GM04504 (cell line): ENCODE data around the gene TTLL8.
"Not testable (repeated sequence)": the region's sequence is repeated elsewhere in the genome, so short reads cannot be mapped to it uniquely, and the experiment has no call there.

Experiments used
- DNase-seq: peaks from one replicate; pipeline ENCODE4 v3.0.0-alpha.2; 2012; ENCODE audit warnings: low read depth

The TTLL8 gene

DNA sequence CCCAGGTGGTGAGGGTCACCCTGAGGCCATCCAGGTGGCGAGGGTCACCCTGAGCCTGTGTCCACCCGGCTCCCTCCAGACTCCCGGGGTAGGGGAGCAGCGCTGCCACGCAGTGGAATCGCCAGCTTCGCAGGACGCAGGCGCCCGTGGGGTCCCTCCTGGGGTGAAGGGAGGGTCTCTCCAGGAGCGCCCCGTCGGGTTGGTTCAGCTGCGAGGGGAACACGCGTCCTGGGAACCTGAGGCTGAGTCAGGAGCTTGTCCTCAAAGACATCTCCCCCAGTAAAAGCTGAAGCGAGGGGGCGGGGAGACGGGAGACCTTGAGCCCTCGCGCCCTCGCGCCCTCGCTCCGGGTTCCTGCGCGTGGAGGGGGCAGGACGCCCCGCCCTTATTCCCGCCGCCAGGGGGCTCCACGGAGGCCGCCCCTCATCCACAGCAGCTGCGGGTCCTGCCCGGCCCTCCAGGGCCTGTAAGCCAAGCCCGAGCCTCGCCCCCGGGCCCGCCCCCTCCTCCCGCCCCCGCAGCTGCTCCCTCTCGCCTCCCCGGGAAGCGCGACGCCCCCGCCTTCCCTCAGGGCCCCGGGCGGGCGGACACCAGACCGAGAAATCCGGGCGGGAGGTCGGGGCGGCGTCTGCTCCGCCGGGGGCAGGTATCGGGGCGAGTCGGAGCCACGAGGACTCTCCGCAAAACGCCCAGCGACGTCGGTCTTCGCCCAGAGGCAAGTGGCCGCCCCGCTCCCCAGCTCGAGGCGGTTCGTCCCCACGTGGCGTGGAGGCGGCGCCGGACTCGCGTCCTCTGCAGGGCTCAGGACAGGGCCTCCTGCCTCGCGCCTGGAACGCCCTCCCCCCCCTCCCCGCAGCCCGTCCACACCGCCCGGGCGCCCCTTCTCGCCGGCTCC lies 74.7 kb downstream of the TTLL8 start:
- no peak for DNase-seq

DNA sequence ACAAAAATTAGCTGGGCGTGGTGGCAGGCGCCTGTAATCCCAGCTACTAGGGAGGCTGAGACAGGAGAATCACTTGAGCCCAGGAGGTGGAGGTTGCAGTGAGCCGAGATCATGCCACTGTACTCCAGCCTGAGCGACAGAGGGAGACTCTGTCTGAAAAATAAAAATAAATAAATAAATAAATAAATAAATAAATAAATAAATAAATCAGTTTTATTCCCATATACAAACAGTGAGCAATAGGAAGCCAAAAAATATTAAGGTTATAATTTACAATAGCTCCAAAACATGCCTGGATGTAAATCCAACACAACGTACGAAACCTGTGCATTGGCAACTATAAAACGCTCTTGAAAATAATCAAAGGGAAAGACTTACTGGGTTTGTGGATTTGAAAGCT lies 76.3 kb downstream of the TTLL8 start:
- DNase-seq: not testable (repeated sequence)

DNA sequence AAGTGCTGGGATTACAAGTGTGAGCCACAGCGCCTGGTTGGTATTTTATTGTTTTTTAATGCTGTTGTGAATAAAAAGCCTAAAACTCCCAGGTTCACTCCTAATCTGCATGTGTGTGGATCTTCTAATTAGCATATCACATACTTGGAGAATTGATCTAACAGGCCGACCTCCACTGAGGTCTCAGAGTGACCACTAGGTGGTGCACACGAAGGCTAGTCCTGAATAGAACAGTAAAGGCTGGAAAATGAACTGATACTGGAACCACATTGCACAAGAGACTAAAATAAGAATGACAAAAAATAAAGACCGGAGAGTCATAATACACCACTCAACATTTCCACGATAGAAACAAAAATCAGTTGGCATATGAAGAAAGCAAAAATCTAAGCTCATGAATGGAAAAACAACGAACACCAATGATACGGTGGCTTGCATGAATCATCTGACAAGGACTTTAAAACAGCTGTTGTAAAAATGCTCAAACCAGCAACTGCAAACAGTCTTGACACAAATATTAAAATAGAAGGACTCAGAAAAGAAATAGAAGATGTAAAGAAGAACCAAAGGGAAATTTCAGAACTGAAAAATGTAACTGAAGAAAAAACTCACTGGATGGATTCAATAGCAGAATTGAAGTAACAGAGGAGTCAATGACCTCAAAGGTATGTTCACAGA lies 78.4 kb downstream of the TTLL8 start:
- no peak for DNase-seq

DNA sequence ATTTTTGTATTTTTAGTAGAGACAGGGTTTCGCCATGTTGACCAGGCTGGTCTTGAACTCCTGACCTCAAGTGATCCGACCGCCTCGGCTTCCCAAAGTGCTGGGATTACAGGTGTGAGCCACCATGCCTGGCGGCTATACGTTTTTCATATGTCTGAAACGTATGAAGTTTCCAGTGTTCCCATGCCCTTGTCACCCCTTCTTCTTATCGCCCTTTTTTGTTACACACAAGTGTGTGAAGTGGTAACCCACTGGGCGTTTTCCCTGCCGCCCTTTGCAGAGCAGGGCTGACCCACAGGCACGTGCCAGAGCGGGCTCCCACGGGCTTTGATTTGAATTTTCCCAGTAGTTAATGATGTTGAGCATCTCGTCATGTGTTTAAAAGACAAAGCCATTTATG lies 80.5 kb downstream of the TTLL8 start:
- DNase-seq: no peak

DNA sequence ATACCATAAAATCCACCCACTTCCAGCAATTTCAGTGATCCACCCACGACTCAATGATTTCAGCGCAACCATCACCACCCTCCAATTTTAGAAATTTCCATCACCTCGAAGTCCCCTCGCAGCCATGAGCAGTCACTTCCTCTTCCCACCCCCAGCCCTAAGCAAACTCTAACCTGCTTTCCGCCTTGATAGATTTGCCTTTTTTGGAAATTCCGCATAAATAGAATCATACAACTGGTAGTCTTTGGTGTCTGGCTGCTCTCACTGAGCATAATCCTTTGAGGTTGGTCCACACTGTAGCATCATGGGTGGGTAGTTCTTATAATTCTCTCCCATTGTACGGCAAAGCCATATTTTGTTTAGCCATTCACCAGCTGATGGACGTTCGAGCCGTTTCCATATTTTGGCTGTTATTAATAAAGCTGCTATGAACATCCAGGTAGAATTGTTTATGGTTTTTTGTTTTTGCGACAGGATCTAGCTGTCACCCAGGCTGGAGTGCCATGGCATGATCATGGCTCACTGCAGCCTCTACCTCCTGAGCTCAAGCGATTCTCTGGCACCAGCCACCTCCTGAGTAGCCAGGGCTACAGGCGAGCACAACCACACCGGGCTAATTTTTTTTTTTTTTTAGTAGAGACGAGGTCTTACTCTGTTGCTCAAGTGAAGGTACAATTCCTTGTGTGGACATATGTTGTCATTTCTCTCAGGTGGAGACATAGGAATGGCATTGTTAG lies 81.5 kb downstream of the TTLL8 start:
- no peak for DNase-seq

DNA sequence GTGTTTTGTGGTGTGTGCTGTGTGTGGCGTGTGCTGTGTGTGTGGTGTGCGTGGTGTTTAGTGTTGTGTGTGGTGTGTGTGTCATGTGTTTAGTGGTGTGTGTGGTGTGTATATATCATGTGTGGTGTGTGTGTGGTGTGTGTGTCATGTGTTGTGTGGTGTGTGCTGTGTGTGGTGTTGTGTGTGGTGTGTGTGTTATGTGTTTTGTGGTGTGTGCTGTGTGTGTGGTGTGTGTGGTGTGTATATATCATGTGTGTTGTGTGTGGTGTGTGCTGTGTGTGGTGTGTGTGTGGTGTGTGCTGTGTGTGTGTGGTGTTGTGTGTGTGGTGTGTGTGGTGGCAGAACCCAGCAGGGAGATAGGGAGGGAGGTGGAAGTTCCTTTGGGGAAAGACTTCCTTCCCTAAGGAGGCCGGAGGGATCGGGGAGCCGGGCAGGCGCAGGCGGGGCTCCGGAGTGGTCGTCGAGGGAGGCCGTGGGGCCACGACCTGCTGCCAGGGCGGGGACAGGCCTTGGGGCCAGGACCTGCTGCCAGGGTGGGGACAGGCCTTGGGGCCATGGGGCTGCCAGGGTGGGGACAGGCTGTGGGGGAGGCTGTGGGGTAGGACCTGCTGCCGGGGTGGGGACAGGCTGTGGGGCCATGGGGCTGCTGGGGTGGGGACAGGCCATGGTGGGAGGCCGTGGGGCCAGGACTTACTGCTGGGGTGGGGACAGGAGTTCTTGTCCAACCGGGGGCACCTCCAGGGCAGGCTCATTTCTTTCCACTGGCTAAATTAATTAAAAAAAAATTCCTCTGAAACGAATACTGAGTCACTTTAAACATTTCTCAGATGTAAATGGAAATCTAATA lies 82.3 kb downstream of the TTLL8 start:
- DNase-seq: no peak

DNA sequence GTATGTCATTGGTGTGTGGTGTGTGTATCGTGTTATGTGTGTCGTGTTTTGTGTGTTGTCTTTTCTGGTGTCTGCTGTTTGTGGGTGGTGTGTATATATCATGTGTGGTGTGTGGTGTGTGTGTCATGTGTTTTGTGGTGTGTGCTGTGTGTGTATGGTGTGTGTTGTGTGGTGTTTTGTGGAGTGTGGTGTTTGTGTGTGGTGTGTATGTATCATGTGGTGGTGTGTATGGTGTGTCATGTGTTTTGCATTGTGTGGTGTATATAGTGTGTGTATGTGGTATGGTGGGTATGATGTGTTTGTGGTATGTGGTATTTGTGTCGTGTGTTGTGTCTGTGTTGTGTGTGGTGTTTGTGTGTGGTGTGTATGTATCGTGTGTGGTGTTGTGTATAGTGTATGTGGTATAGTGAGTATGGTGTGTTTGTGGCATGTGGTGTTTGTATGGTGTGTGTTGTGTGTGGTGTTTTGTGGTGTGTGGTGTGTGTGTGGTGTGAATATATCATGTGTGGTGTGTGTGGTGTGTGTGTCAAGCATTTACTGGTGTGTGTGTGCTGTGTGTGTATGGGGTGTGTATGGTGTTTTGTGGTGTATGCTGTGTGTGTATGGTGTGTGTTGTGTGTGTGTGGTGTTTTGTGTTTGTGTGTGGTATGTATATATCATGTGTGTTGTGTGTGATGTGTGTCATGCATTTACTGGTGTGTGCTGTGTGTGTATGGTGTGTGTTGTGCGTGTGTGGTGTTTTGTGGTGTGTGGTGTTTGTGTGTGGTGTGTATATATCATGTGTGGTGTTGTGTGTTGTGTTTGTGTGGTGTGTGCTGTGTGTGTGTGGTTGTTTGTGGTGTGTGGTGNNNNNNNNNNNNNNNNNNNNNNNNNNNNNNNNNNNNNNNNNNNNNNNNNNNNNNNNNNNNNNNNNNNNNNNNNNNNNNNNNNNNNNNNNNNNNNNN lies 84.8 kb downstream of the TTLL8 start:
- DNase-seq: no peak

DNA sequence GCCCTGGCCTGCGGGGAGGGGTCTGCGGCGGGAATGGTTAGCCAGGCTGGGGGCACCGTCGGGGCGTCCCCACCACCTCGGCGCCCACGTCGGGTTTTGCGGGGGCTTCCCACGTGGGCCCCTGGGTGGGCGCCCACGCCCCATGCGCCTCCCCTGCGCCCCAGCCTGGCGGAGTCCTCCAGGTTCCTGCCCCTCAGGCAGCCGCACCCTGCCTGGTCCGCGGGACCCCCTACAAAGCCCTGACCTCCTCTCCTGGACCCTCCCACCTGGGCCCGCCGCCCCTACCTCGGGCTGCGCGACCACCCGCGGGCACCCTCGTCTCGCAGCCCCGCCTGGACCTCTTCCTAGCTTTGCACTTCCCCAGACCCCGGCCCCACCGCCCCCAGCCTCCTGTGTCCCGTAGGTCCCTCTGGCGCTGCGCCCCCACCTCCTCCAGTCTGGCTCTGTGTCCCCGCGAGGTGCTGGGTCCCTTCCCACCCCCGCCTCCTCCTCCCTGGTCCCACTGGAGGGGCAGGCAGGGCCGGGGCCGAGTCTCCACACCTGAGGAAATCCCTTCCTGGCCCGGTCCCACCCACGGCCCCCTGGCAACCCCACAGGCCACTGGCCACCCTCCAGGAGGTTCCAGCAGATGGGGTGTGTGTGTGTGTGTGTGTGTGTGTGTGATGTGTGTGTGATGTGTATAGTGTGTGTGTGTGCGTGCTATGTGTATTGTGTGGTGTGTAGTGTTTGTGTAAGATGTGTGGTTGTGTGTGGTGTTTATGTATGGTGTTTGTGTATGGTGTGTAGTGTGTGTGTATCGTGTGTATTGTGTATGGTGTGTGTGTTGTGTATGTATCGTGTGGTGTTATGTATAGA lies 85.7 kb downstream of the TTLL8 start:
- DNase-seq: no peak

DNA sequence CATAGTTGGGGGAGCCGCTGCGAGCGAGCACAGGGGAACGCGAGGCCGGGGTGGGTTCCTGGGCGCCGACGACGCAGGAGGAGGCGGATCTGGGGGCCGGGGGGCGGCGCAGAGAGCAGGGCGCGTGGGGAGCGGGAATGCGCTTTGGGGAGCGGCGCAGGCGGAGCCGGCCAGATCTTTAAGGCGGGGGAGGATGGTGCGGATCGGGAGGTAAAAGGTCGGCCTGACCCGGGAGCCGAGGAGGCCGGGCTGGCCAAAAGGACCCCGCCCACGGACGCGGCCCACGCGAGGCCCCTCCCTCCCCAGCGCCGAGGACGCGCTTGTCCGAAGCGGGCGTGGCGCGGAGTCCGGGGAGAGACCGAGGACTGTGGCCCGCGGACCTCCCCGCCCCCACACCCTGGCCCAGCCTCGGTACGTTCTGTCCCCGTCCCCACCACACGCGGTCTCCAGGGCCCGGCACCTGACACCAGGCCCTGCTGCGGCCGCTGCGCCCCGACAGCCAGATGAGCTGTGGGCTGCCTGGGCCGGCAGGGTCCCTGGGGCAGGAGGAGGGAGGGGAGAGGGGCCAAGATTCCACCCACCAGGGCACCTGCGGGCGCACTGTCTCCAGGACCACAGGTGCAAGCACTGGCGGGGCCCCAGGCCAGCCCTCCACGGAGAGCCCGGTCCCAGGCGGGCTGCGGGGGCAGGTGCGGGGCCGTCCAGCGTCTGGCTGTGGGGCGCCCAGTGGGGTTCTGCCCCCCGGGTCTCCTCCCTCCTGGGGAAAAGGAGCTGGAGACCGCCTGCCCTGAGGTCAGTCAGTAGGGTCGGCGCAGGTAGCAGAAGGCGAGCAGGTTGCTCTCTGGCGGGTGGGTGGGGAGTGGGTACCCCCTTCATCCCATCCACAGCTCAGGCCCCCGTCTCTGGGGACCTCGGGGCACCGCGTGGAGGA lies 86.6 kb downstream of the TTLL8 start:
- no peak for DNase-seq

DNA sequence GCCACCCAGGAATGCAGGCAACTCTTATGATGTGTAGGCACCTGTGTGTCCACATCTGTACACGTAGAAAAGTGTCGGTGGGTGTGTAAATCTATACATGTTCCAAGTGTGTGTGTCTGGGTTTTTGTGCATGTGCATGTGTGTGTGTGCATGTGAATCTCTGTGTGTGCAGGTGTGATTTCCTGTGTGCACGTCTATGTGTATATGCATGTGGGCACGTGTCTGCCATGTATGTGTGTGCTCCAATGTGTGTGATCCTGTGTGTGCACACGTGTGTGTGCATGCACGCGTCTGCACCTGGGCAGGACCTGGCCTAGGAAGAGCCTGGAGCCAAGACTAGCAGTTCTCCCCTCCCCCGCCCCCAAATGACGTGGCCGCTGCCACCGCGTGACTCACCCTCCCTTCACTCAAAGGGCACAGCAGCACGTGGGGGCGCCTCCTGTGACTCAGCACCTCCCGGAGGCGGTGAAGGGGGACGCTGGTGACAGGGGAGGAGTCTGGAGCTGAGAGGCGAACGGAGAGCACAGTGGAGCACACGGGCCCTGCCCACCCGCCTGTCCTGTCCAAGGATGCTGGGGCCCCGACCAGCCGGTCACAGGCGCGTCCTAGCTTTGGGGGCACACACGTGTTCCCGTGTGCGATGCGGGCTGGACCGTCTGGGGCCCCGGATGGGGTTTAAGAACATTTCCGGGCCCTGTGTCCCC lies 87.4 kb downstream of the TTLL8 start:
- DNase-seq: peak; percentile 91

DNA sequence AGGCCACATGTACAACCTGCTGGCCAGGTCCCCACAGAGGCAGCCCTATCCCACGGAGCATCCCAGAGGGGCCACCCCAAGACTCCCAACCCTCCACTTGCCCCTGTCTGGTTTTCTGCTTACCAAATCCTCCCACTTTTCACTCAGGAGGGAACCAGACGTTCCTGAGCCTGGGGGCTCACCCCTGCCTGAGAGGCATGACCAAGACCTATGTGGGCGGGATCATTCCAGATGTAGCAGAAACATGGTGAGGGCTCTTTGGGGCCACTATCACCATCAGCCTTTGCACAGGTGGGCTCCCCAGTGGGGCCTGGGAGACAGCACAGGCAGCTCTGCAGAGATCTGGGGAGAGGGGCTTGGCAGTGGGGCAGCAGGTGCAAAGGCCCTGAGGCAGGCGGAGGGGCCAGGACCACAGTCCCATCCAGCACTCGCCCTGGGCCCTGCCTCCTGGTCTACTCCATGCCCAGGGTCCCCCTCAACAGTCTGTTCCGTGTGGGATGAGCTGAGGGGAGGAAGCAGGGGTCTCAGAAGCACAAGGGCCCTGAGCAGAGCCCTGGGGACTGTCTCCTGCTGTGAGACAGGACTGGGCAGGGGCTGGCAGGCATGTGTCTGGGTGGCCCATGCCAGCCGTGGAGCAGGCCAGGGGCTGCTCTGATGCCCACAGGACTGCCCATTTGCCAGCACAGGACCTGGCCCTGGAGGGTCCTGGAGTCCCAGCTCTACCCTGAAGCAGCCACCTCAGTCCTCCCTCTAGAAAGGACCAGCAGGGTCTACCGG lies 88.2 kb downstream of the TTLL8 start:
- DNase-seq: no peak

DNA sequence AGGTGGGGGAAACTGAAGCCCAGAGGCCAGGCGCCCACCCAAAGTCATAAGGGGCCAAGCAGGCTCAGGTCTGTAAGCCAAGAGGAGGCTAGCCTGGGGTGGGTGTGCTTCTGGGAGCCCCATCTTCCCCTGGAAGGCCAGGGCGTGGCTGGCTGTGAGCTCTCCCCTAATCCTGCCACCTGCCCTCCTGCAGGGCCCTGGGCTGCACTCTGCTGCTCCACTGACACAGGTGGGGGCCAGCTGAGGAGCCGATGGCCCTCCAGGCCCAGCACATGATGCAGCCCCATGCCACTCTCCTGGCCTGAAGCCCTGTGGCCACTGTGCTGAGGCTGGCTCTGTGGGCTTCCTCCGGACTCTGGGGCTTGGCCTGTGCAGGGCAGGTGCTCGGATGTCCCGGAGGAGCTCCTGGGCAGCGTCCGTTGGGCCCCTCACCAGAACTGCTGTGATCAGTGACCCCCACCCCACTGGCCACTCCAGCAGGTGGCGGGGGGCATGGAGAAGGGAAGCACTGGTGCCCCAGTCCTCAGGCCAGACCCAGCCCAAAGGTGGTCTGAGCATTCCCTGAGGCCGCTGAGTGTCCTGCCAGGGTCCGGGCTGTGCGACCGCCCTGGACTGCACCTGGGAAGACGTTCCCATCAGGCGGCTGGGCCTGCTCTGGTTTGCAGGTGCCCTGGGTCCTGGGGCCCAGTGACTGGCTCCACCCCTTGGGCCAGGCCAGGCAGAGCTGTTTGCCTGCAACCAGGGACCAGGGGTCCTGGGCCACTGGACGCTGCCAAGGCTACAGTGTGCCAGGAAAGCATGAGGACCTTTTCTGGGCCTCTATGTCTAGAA lies 89.1 kb downstream of the TTLL8 start:
- DNase-seq: no peak
